GM19351 (cell line): ENCODE data around the gene TRAPPC12.
"Not testable (repeated sequence)": the region's sequence is repeated elsewhere in the genome, so short reads cannot be mapped to it uniquely, and the experiment has no call there.

ENCODE experiments used
- ATAC-seq: cut with Tn5 transposase; IDR thresholded peaks from one replicate; pipeline ENCODE4 v1.9.1; 2021; ENCODE audit warnings: mild to moderate bottlenecking, moderate library complexity; ENCODE audit not compliant: unreplicated experiment

The TRAPPC12 gene

DNA sequence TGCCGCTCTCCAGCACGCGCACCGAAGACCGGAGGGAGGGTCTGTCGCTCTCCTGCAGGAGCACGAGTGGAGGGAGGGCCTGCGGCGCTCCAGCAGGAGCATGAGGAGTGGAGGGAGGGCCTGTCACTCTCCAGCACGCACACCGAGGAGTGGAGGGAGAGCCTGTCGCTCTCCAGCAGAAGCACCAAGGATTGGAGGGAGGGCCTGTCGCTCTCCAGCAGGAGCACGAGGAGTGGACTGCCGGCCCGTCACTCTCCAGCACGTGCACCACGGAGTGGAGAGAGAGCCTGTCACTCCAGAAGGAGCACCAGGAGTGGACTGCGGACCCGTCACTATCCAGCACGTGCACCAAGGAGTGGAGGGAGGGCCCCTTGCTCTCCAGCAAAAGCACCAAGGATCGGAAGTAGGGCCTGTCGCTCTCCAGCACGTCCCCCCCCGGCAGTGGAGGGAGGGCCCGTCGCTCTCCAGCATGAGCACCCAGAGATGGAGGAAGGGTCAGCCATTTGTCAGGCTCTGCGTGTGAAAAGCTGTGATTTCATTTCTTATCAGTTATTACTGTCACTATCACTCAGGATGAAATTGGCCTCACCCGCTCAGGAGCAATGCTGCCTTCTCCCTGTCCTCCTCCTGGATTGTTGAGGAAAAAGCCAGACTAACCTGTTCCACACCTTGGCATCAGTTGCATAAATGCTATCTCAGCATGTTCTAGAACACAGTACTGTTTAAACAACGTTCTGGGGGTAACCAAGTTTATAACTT is 103.9 kb downstream of the TRAPPC12 start:
- no peak for ATAC-seq

- no peak for ATAC-seq
Observed at GRCh38 chr2:3483986-3484960, 104.8 kb downstream of the TRAPPC12 start.

- ATAC-seq: no peak
Observed at GRCh38 chr2:3485166-3485565, 105.7 kb downstream of the TRAPPC12 start.

DNA sequence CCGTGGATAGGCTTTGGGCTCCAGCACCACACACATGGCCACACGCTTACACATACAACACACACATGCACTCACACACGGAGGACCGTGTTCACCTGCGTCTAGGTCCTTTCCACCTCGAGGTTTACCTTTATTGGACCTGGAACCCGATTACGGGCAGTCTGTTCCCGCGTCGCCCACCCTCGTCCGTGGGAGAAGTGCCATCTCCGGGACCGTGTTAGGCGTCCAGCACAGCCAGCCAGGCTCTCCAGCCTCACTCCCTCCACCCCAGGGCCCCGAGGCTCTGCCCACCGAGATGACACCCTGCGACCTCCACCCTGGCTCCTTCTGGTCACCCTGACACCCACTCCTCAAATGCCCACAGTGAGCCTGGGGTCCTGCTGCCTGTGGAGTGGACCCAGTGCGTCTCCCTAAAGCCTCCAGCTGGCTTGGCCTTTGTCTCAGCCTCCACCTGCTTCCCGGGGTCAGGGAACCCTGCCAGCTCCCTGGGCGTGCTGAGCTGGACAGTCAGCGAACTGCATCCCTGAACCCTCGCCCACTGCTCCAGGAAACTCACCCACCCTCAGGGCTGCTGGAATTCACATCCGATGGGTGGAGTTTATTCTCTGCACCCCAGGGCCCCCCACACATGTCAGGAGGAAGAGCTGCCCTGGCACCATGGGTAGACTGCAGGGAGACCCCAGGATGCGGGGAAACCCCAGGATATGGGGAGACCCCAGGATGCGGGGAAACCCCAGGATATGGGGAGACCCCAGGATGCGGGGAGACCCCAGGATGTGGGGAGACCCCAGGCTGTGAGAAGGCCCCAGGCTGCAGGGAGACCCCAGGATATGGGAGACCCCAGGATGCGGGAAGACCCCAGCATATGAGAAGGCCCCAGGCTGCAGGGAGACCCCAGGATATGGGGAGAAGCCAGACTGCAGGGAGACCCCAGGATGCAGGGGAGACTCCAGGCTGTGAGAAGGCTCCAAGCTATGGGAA is 106.8 kb downstream of the TRAPPC12 start:
- ATAC-seq: no peak

GRCh38 chr2:3487028-3487425 is 107.5 kb downstream of the TRAPPC12 start:
- no peak for ATAC-seq

DNA sequence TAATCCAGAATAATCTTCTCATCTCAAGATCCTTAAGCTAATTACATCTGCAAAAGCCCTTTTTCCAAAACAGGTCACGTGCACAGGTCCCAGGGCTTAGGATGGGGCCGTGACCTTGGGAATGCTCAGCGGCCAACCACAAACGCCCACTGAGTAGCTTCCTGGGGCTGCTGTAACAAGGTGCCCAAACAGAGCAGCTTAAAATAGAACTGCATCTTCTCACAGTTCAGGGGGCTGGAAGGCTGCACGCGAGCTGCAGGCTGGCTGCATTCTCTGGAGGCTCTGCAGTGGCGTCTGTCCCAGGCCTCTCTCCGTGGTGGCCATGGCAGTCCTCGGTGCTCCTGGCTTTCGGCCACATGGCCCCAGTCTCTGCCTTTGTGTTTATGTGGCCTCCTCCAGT is 107.9 kb downstream of the TRAPPC12 start:
- ATAC-seq: no peak

GRCh38 chr2:3488061-3488531 is 108.6 kb downstream of the TRAPPC12 start:
- no peak for ATAC-seq

DNA sequence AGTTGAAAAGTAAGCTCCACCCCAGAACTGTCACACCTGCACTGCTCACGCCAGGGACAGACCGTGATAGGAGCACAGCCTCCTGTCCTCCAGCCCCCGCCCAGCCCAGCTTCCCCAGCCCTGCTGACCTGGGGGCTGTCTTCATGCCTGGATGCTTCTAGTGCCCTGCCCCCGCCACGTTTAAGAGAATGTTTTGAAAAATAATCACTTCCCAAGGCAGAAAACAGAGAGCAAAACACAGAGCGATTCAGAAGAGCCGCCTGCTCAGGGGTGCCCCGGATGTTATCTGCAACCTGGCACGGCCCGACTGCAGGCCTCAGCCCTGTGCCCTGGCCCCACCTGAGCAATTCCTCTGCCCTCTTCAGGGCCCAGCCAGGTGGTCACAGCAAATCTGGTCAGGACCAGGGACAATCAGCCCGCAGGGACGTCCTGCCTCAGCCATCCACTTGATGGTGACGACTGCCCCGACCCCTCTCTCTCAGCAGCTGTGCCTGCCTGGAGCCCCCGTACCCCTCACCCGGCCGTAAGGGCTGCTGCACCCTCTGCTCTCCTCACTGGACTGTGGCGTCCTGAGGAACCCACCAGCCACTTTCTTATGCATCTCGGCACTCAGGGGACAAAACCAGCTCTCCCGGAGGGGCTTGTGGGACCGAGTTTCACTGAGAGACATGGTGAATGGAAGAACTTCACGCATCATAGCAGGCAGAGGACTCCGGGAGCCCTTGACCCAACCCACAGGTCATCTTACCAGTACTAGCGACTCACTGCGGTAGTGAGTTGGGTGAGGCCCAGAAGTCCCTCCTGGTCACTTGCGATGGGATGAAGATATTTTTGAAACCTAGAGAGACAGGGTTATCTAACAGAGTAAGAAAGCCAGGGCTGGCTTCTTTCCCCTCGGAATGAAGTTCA is 109.6 kb downstream of the TRAPPC12 start:
- ATAC-seq: no peak

DNA sequence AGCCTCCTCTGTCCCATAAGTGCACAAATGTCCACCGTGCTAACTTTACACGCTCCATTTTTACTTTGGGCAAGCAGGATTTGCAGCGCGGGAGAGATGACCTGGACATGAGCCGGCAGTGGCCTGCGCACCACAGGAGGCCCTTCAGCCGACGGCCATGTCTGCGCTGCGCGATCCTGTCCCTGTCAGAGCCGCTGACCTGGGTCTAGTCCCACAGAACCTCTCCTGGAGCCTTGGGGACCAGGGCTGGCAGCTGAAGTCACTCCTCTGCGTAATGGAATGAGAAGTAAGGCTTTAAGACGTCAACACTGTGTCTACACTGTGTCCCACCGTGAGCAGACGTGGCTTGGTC is 110.2 kb downstream of the TRAPPC12 start:
- no peak for ATAC-seq

DNA sequence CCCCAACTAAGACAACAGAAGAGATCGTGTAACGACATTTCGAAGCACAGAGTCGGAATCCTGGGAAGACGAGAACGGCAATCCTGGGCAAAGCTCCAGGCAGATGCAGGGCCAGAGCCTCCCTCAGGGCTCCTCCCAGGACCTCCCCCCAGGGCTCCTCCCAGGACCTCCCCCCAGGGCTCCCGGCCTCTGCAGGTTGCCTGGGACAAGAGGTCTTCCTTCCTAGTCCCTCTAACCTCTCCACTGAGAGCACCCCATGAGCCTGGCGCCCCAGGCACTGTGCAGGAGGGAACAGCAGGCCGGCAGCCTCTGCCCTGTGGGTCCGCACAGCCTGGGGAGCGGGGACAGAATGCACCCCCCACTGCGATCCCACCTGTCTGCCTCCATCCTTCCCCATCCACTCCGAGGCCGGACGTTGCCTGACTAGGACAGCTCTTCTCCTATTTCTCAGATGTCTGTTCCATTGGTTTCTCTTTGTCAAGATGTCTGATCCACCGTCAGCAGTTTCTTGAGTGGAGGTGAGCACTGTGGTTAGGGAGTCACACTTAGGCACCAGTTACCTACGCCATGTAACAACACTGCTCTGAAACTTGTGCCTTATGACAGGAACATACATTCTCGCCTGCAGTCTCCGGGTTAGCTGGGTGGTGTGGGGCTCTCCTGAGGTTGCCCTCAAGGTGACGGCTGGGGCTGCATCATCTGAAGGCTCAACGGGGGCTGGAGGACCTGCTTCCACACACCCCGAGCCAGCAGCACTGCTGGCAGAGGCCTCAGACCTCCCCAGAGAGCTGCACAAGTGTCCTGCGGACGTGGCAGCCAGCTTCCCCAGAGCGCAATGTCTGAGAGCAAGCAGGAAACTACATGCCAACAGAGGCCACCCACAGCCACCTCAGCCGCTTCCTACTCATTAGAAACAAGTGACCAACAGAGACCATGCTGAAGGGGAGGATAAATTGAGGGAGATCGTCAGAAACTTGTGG is 111.0 kb downstream of the TRAPPC12 start:
- ATAC-seq: no peak

- ATAC-seq: no peak
Observed at GRCh38 chr2:3491306-3491705, 111.8 kb downstream of the TRAPPC12 start.

DNA sequence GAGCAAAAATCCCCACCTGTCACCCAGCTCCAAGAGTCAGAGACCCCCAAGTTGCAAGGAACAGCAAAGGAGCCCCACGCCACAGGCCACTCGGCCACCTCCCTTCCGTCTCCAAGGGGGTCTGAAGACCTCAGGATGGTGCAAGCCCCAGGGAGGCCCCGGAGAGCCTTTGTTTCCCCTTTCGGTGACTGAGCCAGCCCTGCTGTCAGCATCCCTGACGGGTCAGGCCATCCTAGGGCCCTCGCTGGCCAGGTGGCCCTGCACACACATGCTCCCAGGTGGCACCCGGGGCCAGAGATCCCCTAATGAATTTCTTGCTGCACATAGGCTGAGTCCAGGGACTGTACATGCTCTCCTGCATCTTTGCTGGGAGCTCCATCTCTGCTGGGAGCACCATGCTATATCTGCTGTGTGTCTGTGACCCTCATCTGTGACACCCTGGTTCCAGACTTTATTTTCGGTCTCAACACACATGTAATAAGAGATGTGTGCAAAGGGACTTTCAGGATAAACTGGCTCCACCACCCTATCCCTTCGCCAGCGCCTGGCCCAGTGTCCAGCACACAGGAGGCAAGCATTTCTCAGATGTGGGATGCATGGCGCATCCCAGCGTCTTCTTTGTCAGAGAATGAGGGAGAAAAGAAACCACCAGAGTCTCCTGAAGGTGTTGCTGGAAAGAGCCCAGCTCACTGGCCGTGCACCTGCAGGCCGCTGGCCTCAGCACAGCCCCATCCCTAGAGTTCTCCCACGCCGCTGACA is 112.4 kb downstream of the TRAPPC12 start:
- no peak for ATAC-seq

DNA sequence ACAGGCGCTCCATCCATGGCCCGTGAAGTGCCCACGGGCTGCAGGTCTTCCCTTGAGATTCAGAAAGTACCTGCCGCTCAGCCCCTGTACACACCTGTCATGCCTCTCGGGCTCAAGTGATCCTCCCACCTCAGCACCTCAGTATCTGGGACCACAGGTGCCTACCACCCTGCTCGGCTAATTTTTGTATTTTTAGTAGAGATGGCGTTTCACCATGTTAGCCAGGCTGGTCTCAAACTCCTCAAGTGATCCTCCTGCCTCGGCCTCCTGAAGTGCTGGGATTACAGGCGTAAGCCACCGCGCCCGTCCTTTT is 112.9 kb downstream of the TRAPPC12 start:
- ATAC-seq: not testable (repeated sequence)

DNA sequence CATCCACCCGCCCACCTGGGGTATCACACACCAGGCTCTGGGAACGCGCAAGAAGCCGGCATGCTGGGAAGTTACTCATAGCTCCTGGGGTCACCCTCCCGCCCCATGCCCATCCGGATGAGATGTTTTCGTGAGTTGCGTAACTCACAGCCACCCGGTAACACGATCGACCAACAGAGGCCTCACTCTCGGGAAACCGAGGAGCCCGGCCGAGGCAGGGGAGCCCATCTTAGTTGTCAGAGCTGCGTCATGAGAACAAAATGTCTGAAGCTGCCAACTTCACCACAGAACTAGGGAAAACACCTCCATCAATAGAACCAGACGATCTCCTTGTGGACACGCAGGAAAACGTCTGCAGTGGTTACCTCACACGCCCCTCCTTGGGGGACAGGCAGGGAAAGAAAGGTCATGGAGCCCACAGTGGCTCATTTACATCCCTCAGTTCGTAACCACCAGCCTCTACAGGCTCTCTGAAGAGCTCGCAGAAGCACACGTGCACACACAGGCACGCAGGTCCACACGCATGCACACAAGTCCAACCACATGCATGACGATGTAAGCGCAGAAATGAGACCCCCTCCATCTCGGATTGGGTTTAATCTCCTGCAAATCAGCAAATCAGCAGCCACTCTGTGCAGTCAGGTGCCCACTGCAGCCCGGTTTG is 113.6 kb downstream of the TRAPPC12 start:
- no peak for ATAC-seq

GRCh38 chr2:3493615-3494007 is 114.1 kb downstream of the TRAPPC12 start:
- no peak for ATAC-seq

GRCh38 chr2:3494984-3495666 is 115.6 kb downstream of the TRAPPC12 start:
- ATAC-seq: no peak

DNA sequence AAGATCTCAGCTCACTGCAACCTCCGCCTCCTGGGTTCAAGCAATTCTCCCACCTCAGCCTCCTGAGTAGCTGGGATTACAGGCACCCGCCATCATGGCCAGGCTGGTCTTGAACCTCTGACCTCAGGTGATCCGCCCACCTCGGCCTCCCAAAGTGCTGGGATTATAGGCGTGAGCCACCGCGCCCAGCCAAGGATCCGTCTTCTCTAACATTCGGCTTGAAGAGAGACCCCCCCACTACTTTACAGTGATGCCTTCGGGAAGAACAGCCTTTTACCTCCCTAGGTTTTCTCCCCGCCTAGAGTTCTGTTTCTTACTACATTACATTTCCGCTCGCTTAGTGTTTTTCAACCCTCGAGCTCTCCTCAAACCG is 117.2 kb downstream of the TRAPPC12 start:
- not testable (repeated sequence) for ATAC-seq
